GM19328 (cell line): Measurements from ENCODE around the gene NELFE.
"Not testable (repeated sequence)": the region's sequence is repeated elsewhere in the genome, so short reads cannot be mapped to it uniquely, and the experiment has no call there.

Source experiments
- ATAC-seq: cut with Tn5 transposase; IDR thresholded peaks from one replicate; pipeline ENCODE4 v1.9.1; 2021; ENCODE audit warnings: mild to moderate bottlenecking, moderate library complexity; ENCODE audit not compliant: unreplicated experiment

NELFE gene

GRCh38 chr6:31976065-31976464 lies 17.3 kb upstream of the NELFE start:
- ATAC-seq, result not testable (repeated sequence)

- no peak for ATAC-seq
Measured at GRCh38 chr6:31972709-31973350, 14.1 kb upstream of the NELFE start.

- peak; percentile 93 for ATAC-seq
Measured at GRCh38 chr6:31971993-31972708, 13.4 kb upstream of the NELFE start, which contains the start of gene DXO. TSS of gene DXO (minus strand) at chr6:31972138. CDS start at chr6:31971675, 463 bp downstream.

GRCh38 chr6:31971279-31971992 lies 12.7 kb upstream of the NELFE start:
- no peak for ATAC-seq

- ATAC-seq, result no peak
Measured at GRCh38 chr6:31970604-31971271, 12.0 kb upstream of the NELFE start.

- no peak for ATAC-seq
Measured at GRCh38 chr6:31969712-31970603, 11.2 kb upstream of the NELFE start.

GRCh38 chr6:31968791-31969711 lies 10.3 kb upstream of the NELFE start:
- no peak for ATAC-seq

GRCh38 chr6:31968326-31968725 lies 9.6 kb upstream of the NELFE start:
- no peak for ATAC-seq

GRCh38 chr6:31967926-31968320 lies 9.2 kb upstream of the NELFE start:
- no peak for ATAC-seq

- no peak for ATAC-seq
Measured at GRCh38 chr6:31966997-31967925, 8.5 kb upstream of the NELFE start.

- ATAC-seq, result no peak
Measured at GRCh38 chr6:31966506-31966905, 7.7 kb upstream of the NELFE start.

GRCh38 chr6:31965700-31966099 lies 6.9 kb upstream of the NELFE start:
- no peak for ATAC-seq

- ATAC-seq, result no peak
Measured at GRCh38 chr6:31963921-31964320, 5.2 kb upstream of the NELFE start.

GRCh38 chr6:31961616-31962015 lies 2.8 kb upstream of the NELFE start:
- no peak for ATAC-seq

- no peak for ATAC-seq
Measured at GRCh38 chr6:31958412-31958740, 395 bp downstream of the NELFE start.

GRCh38 chr6:31956796-31957195 lies 2.0 kb downstream of the NELFE start:
- ATAC-seq, result no peak

GRCh38 chr6:31954511-31954910 lies 4.3 kb downstream of the NELFE start:
- ATAC-seq, result no peak

- no peak for ATAC-seq
Measured at GRCh38 chr6:31952890-31953289, 5.9 kb downstream of the NELFE start.
